AG04449 (cell line): ENCODE measurements around the gene C1orf74.

ENCODE experiments used
- CTCF ChIA-PET: fragments of 350-600 bp; formaldehyde crosslinking; extraction: SDS; loops from one replicate; lab custom pipeline; 2021; ENCODE audit warnings: antibody characterized with exemption; lab: Yijun Ruan, JAX
- POLR2A ChIA-PET: fragments of 400-600, 350-600 bp; formaldehyde crosslinking; extraction: SDS; loops from one replicate; lab custom pipeline; 2020; ENCODE audit warnings: antibody characterized with exemption, inconsistent platforms; lab: Yijun Ruan, JAX
- DNase-seq: peaks from one replicate; pipeline ENCODE4 v3.0.0-alpha.2; 2010; ENCODE audit warnings: low read depth, low spot score
- H3K4me3 ChIP-seq: 2 replicates; pipeline ENCODE4 v1.5.1; 2011; ENCODE audit warnings: low read depth, mild to moderate bottlenecking, control low read depth, low read length
- CTCF ChIP-seq: IDR thresholded peaks from one replicate; pipeline ENCODE4 v1.5.1; 2011; ENCODE audit warnings: mild to moderate bottlenecking, moderate library complexity, low read length, control low read depth, inconsistent platforms; ENCODE audit not compliant: insufficient read depth; ENCODE audit errors: missing control alignments

C1orf74 gene

DNA sequence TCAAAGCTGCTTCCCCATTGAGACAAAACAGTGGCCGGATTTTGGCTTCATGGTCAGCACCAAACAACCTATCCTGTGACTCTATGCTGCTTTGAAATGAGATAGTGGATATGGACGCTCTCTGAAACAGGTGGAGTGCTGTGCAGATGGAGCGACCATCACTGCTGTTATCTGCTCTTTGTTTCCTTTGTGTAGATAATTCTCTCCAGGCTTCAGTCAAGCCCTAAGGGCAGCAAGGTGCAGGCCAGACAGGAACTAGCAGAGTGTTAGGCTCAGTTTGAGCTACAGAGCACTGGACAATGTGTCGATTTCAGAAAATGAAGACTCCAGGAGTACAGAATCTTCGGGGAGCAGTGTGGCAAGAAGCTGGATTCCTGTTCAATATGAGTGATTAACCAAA, 26.4 kb upstream of the C1orf74 start:
- H3K4me3 ChIP-seq: no peak overlapping the region
- ChIA-PET POLR2A (no interaction called here), CTCF (interaction anchor here (12.6 kb wide), 1 partner anchor 13 kb away, joined by 293 read pairs; the partner anchor contains the start of gene UTP25)
- no peak for TF ChIP-seq CTCF
- no peak for DNase-seq

GRCh38 chr1:209809611-209810010, 25.3 kb upstream of the C1orf74 start:
- POLR2A ChIA-PET: no interaction called here
- H3K4me3 ChIP-seq: no peak overlapping the region
- TF ChIP-seq CTCF: no peak
- DNase-seq: no peak
- CTCF ChIA-PET: interaction anchor here (12.6 kb wide), 1 partner anchor 14 kb away, joined by 293 read pairs; the partner anchor contains the start of gene UTP25

DNA sequence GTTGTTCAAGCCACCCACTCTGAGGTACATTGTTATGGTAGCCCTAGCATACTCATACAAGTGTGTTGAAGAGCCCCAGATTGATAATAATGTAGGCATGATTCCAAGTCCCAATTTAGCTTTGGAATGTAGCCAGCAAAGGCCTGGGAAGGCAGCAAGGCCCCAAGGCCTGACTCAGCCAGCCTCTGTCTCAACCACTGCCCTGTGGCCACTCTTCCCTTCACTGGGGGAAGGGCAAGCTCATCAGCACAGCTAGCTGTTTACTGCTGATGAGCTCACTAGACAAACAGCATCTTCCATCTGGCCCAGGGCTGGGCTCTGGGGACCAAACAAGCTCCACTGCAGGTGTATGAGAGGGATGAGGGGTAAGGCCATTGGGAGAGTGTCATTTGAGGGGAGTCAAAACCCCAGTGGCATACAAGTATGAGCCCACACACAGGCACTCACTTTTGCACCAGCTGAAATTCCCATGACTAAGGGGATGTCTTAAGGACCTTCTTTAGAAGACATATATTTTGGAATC, 23.8 kb upstream of the C1orf74 start:
- ChIA-PET POLR2A (no interaction called here), CTCF (interaction anchor here (0.8 to 12.6 kb wide), 4 partner anchors 8 to 60 kb away, joined by 3 to 293 read pairs (median 4); partner anchors contain the start of gene UTP25)
- no peak overlapping the region for H3K4me3 ChIP-seq
- peak; percentile 87 for DNase-seq
- TF ChIP-seq CTCF: no peak

- no peak for DNase-seq
- ChIA-PET CTCF (interaction anchor here (0.8 to 12.6 kb wide), 4 partner anchors 8 to 60 kb away, joined by 3 to 293 read pairs (median 4); partner anchors contain the start of gene UTP25), POLR2A (no interaction called here)
- no peak overlapping the region for H3K4me3 ChIP-seq
- TF ChIP-seq CTCF: no peak
Measured at GRCh38 chr1:209807509-209807908, 23.1 kb upstream of the C1orf74 start.

- ChIA-PET POLR2A (no interaction called here), CTCF (interaction anchor here (1.6 to 12.6 kb wide), 2 partner anchors 18 to 58 kb away, joined by 3 to 293 read pairs; partner anchors contain the start of gene UTP25)
- H3K4me3 ChIP-seq: peak within 1 kb of the TSS; percentile 67
- no peak for DNase-seq
- no peak for TF ChIP-seq CTCF
Measured at GRCh38 chr1:209805875-209806760, 21.8 kb upstream of the C1orf74 start, which contains the start of gene IRF6. TSS of gene IRF6 (minus strand) at chr1:209806142. CDS start at chr1:209801413, 4,729 bp downstream.

GRCh38 chr1:209805341-209805781, 21.0 kb upstream of the C1orf74 start:
- CTCF ChIA-PET: interaction anchor here (1.6 to 12.6 kb wide), 2 partner anchors 18 to 57 kb away, joined by 3 to 293 read pairs; partner anchors contain the start of gene UTP25
- no peak for TF ChIP-seq CTCF
- POLR2A ChIA-PET: no interaction called here
- H3K4me3 ChIP-seq: peak overlapping the region; percentile 67
- DNase-seq: no peak
